Loucy (cell line): ENCODE measurements around the gene C16orf78.

Source experiments
- H2AFZ ChIP-seq: fragments of 200-600 bp; sonication (generic); 2 replicates; pipeline ENCODE4 v1.6.0; 2016; ENCODE audit warnings: antibody characterized with exemption, mild to moderate bottlenecking, low read length, moderate library complexity
- H3F3A ChIP-seq: fragments of 200-600 bp; 2 replicates; pipeline ENCODE4 v1.6.0; 2016; ENCODE audit warnings: antibody characterized with exemption, low read depth, mild to moderate bottlenecking
- H3K27me3 ChIP-seq: fragments of 200-600 bp; sonication (generic); 2 replicates; pipeline ENCODE4 v1.6.1; 2014; ENCODE audit warnings: low read length, mild to moderate bottlenecking; ENCODE audit not compliant: insufficient read depth, poor library complexity, severe bottlenecking
- H3K36me3 ChIP-seq: fragments of 200-600 bp; sonication (generic); 2 replicates; pipeline ENCODE4 v1.6.1; 2016; ENCODE audit warnings: low read length; ENCODE audit not compliant: insufficient read depth
- H3K4me1 ChIP-seq: fragments of 200-600 bp; sonication (generic); 2 replicates; pipeline ENCODE4 v1.5.1; 2014; ENCODE audit warnings: low read length, mild to moderate bottlenecking; ENCODE audit not compliant: insufficient read depth, poor library complexity, severe bottlenecking
- H3K4me2 ChIP-seq: fragments of 200-600 bp; sonication (generic); 2 replicates; pipeline ENCODE4 v1.6.0; 2014; ENCODE audit warnings: antibody characterized with exemption, low read length, low read depth, mild to moderate bottlenecking; ENCODE audit not compliant: poor library complexity, severe bottlenecking
- H3K4me3 ChIP-seq: fragments of 200-600 bp; sonication (generic); 2 replicates; pipeline ENCODE4 v1.5.1; 2014; ENCODE audit warnings: low read length, mild to moderate bottlenecking, mixed read lengths; ENCODE audit not compliant: poor library complexity, severe bottlenecking
- H3K79me2 ChIP-seq: fragments of 200-600 bp; sonication (generic); 2 replicates; pipeline ENCODE4 v1.6.1; 2014; ENCODE audit warnings: low read length; ENCODE audit not compliant: insufficient read depth
- H3K9ac ChIP-seq: fragments of 200-600 bp; sonication (generic); 2 replicates; pipeline ENCODE4 v1.6.0; 2014; ENCODE audit warnings: mild to moderate bottlenecking, low read depth, low read length, moderate library complexity; ENCODE audit not compliant: poor library complexity, severe bottlenecking
- H3K9me2 ChIP-seq: fragments of 200-600 bp; sonication (generic); replicated peaks from 2 replicates; pipeline ENCODE4 v1.6.1; 2016; ENCODE audit warnings: low read depth, low read length, mixed read lengths
- H3K9me3 ChIP-seq: fragments of 200-600 bp; sonication (generic); 2 replicates; pipeline ENCODE4 v1.6.1; 2014; ENCODE audit warnings: mild to moderate bottlenecking, antibody characterized with exemption, low read length, low read depth; ENCODE audit not compliant: insufficient read depth
- H4K20me1 ChIP-seq: fragments of 200-600 bp; sonication (generic); 2 replicates; pipeline ENCODE4 v1.6.0; 2014; ENCODE audit warnings: antibody characterized with exemption, low read length, mild to moderate bottlenecking; ENCODE audit not compliant: insufficient read depth, poor library complexity, severe bottlenecking
- CTCF ChIP-seq: fragments of 200-600 bp; sonication (generic); conservative IDR thresholded peaks from 2 replicates; pipeline ENCODE4 v1.5.1; 2014; ENCODE audit warnings: mild to moderate bottlenecking, antibody characterized with exemption, low read length
- EZH2phosphoT487 ChIP-seq: fragments of 200-600 bp; IDR thresholded peaks from 2 replicates; pipeline ENCODE4 v1.6.1; 2018; ENCODE audit warnings: antibody characterized with exemption, mild to moderate bottlenecking, moderate library complexity, borderline replicate concordance

Gene C16orf78

GRCh38 chr16:49410226-49410625 lies 36.6 kb downstream of the C16orf78 start:
- Histone ChIP-seq H3K4me2 (no peak overlapping the region), H3K9me3 (no peaks in the 10 kb centered on the region), H3K9ac (no peak overlapping the region), H3K27me3 (no peaks in the 10 kb centered on the region), H3K4me1 (peaks cover 2% of the 10 kb centered on the region), H3K36me3 (no peaks in the 10 kb centered on the region), H3K9me2 (no peaks in the 10 kb centered on the region), H3K4me3 (no peak overlapping the region), H4K20me1 (no peaks in the 10 kb centered on the region), H3K79me2 (no peaks in the 10 kb centered on the region), H3F3A (no peaks in the 10 kb centered on the region), H2AFZ (no peak overlapping the region)
- TF ChIP-seq EZH2phosphoT487 (no peak), CTCF (no peak)

GRCh38 chr16:49411121-49411970 lies 37.7 kb downstream of the C16orf78 start:
- TF ChIP-seq CTCF (no peak), EZH2phosphoT487 (no peak)
- no peaks in the 10 kb centered on the region for H3K9me2 ChIP-seq
- H4K20me1 ChIP-seq: no peaks in the 10 kb centered on the region

GRCh38 chr16:49414671-49415070 lies 41.1 kb downstream of the C16orf78 start:
- TF ChIP-seq EZH2phosphoT487 (no peak), CTCF (no peak)
- H3K79me2 ChIP-seq: no peaks in the 10 kb centered on the region
- H3K4me3 ChIP-seq: no peak overlapping the region
- H3K9me3 ChIP-seq: no peaks in the 10 kb centered on the region
- H2AFZ ChIP-seq: no peak overlapping the region
- H3K9ac ChIP-seq: no peak overlapping the region
- no peaks in the 10 kb centered on the region for H3F3A ChIP-seq
- H4K20me1 ChIP-seq: no peaks in the 10 kb centered on the region
- no peaks in the 10 kb centered on the region for H3K4me1 ChIP-seq
- no peaks in the 10 kb centered on the region for H3K27me3 ChIP-seq
- no peaks in the 10 kb centered on the region for H3K9me2 ChIP-seq
- H3K36me3 ChIP-seq: no peaks in the 10 kb centered on the region
- H3K4me2 ChIP-seq: no peak overlapping the region

More at GRCh38 chr16:49411121-49411970, 37.7 kb downstream of the C16orf78 start:
- H3F3A ChIP-seq: no peaks in the 10 kb centered on the region
- H3K36me3 ChIP-seq: no peaks in the 10 kb centered on the region
- no peak overlapping the region for H3K4me2 ChIP-seq
- H3K27me3 ChIP-seq: no peaks in the 10 kb centered on the region
- no peak overlapping the region for H3K9ac ChIP-seq
- H2AFZ ChIP-seq: no peak overlapping the region
- H3K9me3 ChIP-seq: no peaks in the 10 kb centered on the region
- H3K79me2 ChIP-seq: no peaks in the 10 kb centered on the region
- no peak overlapping the region for H3K4me3 ChIP-seq
- peaks cover 2% of the 10 kb centered on the region for H3K4me1 ChIP-seq
